Aorta (tissue), 5 donors: Measurements from ENCODE around the gene FXYD1. TPM values are rescaled to one million over a fixed set of nuclear protein-coding genes. Genes with fewer than 3 reads are reported as not detected.

Source experiments
- ATAC-seq: fragments of 200-7000 bp; cut with Tn5 transposase; one replicate; pipeline ENCODE4 v1.9.1; 2022; ENCODE audit warnings: moderate library complexity; ENCODE audit not compliant: low FRiP score
- DNase-seq, 2 donors: peaks; one replicate each; pipeline ENCODE4 v3.0.0-alpha.2; 2020
- H3K27ac ChIP-seq, 2 donors: one replicate each; pipeline ENCODE4 v1.5.1; 2013; ENCODE audit warnings: low read length in 2 of 2, mild to moderate bottlenecking in 2 of 2, moderate library complexity in 2 of 2, control low read depth in 1 of 2, inconsistent platforms in 1 of 2, low read depth in 1 of 2
- H3K27me3 ChIP-seq, 2 donors: one replicate each; pipeline ENCODE4 v1.6.1; 2013; ENCODE audit warnings: control low read depth in 1 of 2, low read length in 1 of 2, mild to moderate bottlenecking in 1 of 2, moderate library complexity in 1 of 2; ENCODE audit not compliant: insufficient read depth in 2 of 2, control insufficient read depth in 1 of 2
- H3K36me3 ChIP-seq, 2 donors: one replicate each; pipeline ENCODE4 v1.6.1; 2013; ENCODE audit warnings: control low read depth in 1 of 2, low read length in 1 of 2, mild to moderate bottlenecking in 1 of 2; ENCODE audit not compliant: insufficient read depth in 2 of 2, control insufficient read depth in 1 of 2
- H3K4me1 ChIP-seq, 2 donors: one replicate each; pipeline ENCODE4 v1.6.1; 2013; ENCODE audit warnings: low read length in 2 of 2, control low read depth in 1 of 2, mild to moderate bottlenecking in 1 of 2, moderate library complexity in 1 of 2; ENCODE audit not compliant: insufficient read depth in 2 of 2, control insufficient read depth in 1 of 2
- H3K4me3 ChIP-seq, 2 donors: one replicate each; pipeline ENCODE4 v1.5.1; 2013; ENCODE audit warnings: low read length in 2 of 2, control low read depth in 1 of 2, mild to moderate bottlenecking in 1 of 2
- H3K9me3 ChIP-seq: one replicate; pipeline ENCODE4 v1.6.1; 2013; ENCODE audit warnings: mild to moderate bottlenecking, low read length; ENCODE audit not compliant: control insufficient read depth
- WGBS, 2 donors: extraction: QIAGEN DNeasy Blood & Tissue Kit; methylation state at CpG; one replicate each; pipeline ENCODE4 v1.1.7; 2013; 5-methylcytosine and 5-hydroxymethylcytosine counted together
- intact Hi-C, 2 donors: fragments of 100-400 bp; cut with DNase I; formaldehyde crosslinking; loops; one replicate each; pipeline versions ENCODE4 v1.14.2 to v1.15.0; 2022
- polyA plus RNA-seq, 2 donors: library from polyadenylated mRNA; stranded (reverse); fragments of 200-250 nt; gene quantifications; one replicate each; pipeline ENCODE4 v1.2.3, GENCODE V29; 2013
- total RNA-seq, 2 donors: library from RNA; stranded (reverse); fragmentation: NEBNext Ultra II Directional; extraction: Animal tissue kit (Norgen Biotek cat#: 25700); gene quantifications; one replicate each; pipeline ENCODE4 v1.2.1, GENCODE V29; 2021
- donor health status: healthy with polysubstance abuse.
- donor health status: Bipolar disorder and iron deficiency.
- donor health status: DM: no; HTN: no; CAD: no.
- donor health status: DM: no; HTN: no; CAD: no.
- donor health status: DM: yes; HTN: yes; CAD: no.

Gene FXYD1
- total and polyA plus RNA-seq, 4 donors: 150 to 288 (median 190) TPM

DNA sequence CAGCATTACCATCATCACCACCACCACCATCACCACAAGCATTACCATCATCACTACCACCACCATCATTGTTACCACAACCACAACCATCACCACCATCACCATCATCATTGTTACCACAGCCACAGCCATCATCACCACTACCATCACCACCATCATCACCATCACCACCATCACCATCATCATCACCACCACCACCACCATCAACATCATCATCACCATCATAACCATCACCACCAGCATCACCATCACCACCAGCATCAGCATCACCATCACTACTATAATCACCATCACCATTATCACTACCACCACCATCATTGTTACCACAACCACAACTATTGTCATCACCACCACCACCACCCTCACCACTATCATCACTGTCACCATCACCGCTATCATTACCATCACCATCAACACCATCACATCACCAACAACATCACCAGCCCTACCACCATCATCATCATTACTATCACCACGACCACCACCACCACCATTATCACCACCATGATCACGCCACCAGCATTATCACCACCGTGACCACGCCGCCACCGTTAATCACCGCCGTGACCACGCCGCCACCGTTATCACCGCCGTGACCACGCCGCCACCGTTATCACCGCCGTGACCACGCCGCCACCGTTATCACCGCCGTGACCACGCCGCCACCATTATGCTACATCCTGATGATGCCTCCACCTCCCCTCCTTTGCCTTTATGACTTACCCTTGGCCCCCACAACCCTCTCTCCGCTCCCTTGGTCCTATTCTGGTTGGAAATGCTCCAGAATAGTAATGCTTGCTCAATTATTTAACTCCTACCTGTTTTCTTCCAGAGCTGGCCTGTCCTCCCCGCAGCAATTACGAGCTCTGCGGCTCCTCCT is 33.0 kb upstream of the FXYD1 start:
- H3K27me3 ChIP-seq: no peaks in the 10 kb centered on the region
- H3K36me3 ChIP-seq: no peaks in the 10 kb centered on the region
- no peaks in the 10 kb centered on the region for H3K9me3 ChIP-seq
- no peak overlapping the region for H3K27ac ChIP-seq
- intact Hi-C loops: no loop called here
- DNase-seq: peak in 1 of 2 donors; percentile 89
- WGBS, 2 donors: 87 to 89% methylated on average over 30 of the region's 30 CpGs
- no peaks in the 10 kb centered on the region for H3K4me1 ChIP-seq
- ATAC-seq: no peak
- H3K4me3 ChIP-seq: no peak overlapping the region

- intact Hi-C loops: no loop called here
- WGBS, 2 donors: 86 to 96% methylated on average over 9 of the region's 9 CpGs
- H3K36me3 ChIP-seq: no peaks in the 10 kb centered on the region
- no peak for DNase-seq
- H3K4me3 ChIP-seq: no peak overlapping the region
- H3K9me3 ChIP-seq: no peaks in the 10 kb centered on the region
- no peak for ATAC-seq
- H3K27ac ChIP-seq: no peak overlapping the region
- no peaks in the 10 kb centered on the region for H3K27me3 ChIP-seq
- no peaks in the 10 kb centered on the region for H3K4me1 ChIP-seq
Observed at GRCh38 chr19:35106291-35106583, 32.4 kb upstream of the FXYD1 start.

- intact Hi-C loops: no loop called here
- no peaks in the 10 kb centered on the region for H3K36me3 ChIP-seq
- no peak overlapping the region for H3K27ac ChIP-seq
- no peaks in the 10 kb centered on the region for H3K9me3 ChIP-seq
- H3K27me3 ChIP-seq: no peaks in the 10 kb centered on the region
- no peak overlapping the region for H3K4me3 ChIP-seq
- H3K4me1 ChIP-seq: no peaks in the 10 kb centered on the region
- no peak for DNase-seq
- 47% methylated on average over 2 of the region's 2 CpGs for WGBS, 2 donors
- no peak for ATAC-seq
Observed at GRCh38 chr19:35106898-35107541, 31.6 kb upstream of the FXYD1 start.

GRCh38 chr19:35107545-35107944 is 31.1 kb upstream of the FXYD1 start:
- 35 to 46% methylated on average over 5 of the region's 5 CpGs for WGBS, 2 donors
- intact Hi-C loops: no loop called here

DNA sequence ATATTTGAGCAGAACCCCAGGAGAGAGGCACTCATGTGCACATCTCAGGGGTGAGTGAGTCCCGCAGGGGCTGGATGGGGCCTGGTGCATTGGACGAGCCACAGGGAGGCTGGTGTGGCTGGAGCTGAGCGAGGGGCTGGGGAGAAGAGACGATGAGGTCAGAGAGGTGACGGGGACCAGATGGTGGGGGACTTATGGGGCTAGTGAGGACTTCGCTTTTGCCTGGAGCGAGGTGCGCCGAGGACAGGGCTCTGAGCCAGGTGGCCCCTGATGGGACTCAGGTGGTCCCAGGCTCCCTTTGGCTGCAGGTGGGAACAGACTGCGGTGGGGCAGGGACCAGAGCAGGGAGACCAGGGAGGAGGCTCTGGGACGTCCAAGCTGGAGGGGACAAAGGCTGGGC is 29.9 kb upstream of the FXYD1 start:
- DNase-seq: no peak
- WGBS, 2 donors: 81 to 93% methylated on average over 11 of the region's 11 CpGs

More at GRCh38 chr19:35107545-35107944, 31.1 kb upstream of the FXYD1 start:
- H3K27ac ChIP-seq: no peak overlapping the region
- no peak for DNase-seq
- no peaks in the 10 kb centered on the region for H3K36me3 ChIP-seq
- H3K9me3 ChIP-seq: no peaks in the 10 kb centered on the region
- no peaks in the 10 kb centered on the region for H3K4me1 ChIP-seq
- no peak for ATAC-seq
- no peaks in the 10 kb centered on the region for H3K27me3 ChIP-seq
- H3K4me3 ChIP-seq: no peak overlapping the region

GRCh38 chr19:35109395-35110112 is 29.1 kb upstream of the FXYD1 start:
- Histone ChIP-seq H3K4me3 (no peak overlapping the region), H3K27me3 (no peaks in the 10 kb centered on the region), H3K36me3 (no peaks in the 10 kb centered on the region), H3K27ac (no peak overlapping the region), H3K4me1 (no peaks in the 10 kb centered on the region), H3K9me3 (no peaks in the 10 kb centered on the region)
- WGBS, 2 donors: 56 to 62% methylated on average over 22 of the region's 22 CpGs
- DNase-seq (no peak), ATAC-seq (no peak)
- intact Hi-C loops: no loop called here

More for the DNA sequence above, 29.9 kb upstream of the FXYD1 start:
- Histone ChIP-seq H3K27me3 (no peaks in the 10 kb centered on the region), H3K4me3 (no peak overlapping the region), H3K27ac (no peak overlapping the region), H3K4me1 (no peaks in the 10 kb centered on the region), H3K9me3 (no peaks in the 10 kb centered on the region), H3K36me3 (no peaks in the 10 kb centered on the region)
- ATAC-seq: no peak
- intact Hi-C loops: no loop called here

DNA sequence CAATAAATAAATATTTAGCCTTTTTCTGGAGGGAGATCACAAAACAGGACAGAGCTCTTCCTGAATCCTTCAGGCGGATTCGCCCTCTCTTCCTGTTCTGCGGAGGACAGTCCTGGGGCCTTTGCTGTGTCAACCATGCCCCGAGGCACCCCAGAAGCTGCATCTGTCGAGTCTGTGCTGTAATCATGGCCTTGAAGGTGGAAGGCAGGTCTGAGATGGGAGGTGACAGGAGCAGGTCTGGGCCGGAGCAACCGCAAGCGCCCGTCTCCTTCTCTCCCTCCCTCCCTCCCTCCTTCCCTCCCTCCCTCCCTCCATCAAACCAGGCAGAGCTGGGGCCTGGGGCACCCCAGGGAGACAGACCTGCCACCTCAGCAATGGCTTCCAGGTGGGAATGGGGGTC is 27.6 kb upstream of the FXYD1 start:
- Histone ChIP-seq H3K9me3 (no peaks in the 10 kb centered on the region), H3K4me3 (no peak overlapping the region), H3K27ac (no peak overlapping the region), H3K36me3 (no peaks in the 10 kb centered on the region), H3K27me3 (no peaks in the 10 kb centered on the region), H3K4me1 (no peaks in the 10 kb centered on the region)
- ATAC-seq: no peak
- WGBS, 2 donors: 73 to 74% methylated on average over 9 of the region's 9 CpGs
- intact Hi-C loops: no loop called here
- DNase-seq: no peak

- Histone ChIP-seq H3K27me3 (no peaks in the 10 kb centered on the region), H3K36me3 (no peaks in the 10 kb centered on the region), H3K27ac (no peak overlapping the region), H3K4me3 (no peak overlapping the region), H3K9me3 (no peaks in the 10 kb centered on the region), H3K4me1 (no peaks in the 10 kb centered on the region)
- ATAC-seq (no peak), DNase-seq (no peak)
- intact Hi-C loops: no loop called here
- WGBS, 2 donors: 90% methylated on average over 15 of the region's 15 CpGs
Observed at GRCh38 chr19:35112995-35113688, 25.5 kb upstream of the FXYD1 start.
